Measurements from ENCODE around the gene IP6K3.
A peak's percentile ranks its signal among the peaks of the same experiment; 100 is the strongest.

Gene IP6K3

DNA sequence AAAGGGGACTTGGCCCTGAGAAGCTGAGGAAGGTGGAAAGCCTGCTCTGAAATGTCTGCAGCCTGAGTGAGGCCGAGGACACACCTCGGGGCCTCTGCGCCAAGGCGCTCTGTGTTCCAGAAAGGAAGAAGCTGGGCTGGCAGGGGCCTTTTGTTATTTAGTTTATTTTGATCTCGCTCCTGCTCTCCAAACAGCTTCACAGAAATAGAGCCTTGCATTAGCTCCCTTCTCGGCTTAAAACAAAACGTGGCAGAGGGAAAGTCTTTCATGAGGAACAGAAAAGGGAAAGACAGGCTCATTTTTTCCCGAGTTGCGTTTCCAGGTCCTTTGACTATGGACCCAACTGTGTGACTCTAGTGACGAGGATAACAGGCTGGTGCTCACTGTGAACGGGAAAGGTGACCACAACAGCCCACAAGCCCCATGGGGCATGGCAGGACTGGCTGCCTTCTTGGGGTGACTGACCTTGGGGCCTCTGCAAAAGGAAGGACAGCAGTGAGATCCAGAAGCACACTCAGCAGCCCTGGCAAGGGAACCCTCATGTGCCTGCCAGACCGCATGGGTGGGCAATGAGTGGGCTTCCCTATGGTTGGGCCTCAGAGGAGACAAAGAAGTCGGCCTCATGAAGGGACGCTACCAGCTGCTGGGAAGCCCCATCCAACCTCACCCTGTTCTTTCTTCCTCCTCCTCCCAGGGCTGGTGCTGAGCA is 23.6 kb upstream of the IP6K3 start:
- Histone ChIP-seq H3K27ac (replicated peaks) (no peak overlapping the region), H3K27me3 (ENCODE audit: insufficient read depth, poor library complexity, severe bottlenecking) (peaks cover 5% of the 10 kb centered on the region), H3K4me3 (replicated peaks; ENCODE audit: insufficient read depth, low read length) (no peak overlapping the region)
- DNase-seq (ENCODE audit: low read depth in 1 of 2, low spot score in 1 of 2), result no peak
- TF ChIP-seq, protein P1, sequence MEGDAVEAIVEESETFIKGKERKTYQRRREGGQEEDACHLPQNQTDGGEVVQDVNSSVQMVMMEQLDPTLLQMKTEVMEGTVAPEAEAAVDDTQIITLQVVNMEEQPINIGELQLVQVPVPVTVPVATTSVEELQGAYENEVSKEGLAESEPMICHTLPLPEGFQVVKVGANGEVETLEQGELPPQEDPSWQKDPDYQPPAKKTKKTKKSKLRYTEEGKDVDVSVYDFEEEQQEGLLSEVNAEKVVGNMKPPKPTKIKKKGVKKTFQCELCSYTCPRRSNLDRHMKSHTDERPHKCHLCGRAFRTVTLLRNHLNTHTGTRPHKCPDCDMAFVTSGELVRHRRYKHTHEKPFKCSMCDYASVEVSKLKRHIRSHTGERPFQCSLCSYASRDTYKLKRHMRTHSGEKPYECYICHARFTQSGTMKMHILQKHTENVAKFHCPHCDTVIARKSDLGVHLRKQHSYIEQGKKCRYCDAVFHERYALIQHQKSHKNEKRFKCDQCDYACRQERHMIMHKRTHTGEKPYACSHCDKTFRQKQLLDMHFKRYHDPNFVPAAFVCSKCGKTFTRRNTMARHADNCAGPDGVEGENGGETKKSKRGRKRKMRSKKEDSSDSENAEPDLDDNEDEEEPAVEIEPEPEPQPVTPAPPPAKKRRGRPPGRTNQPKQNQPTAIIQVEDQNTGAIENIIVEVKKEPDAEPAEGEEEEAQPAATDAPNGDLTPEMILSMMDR (IDR thresholded peaks at IDR 0.05; ENCODE audit: insufficient read depth, low read length), result no peak
- peak; percentile 57; the same call in 1 of the 2 replicates for TF ChIP-seq POLR2AphosphoS5 (IDR thresholded peaks at IDR 0.05; ENCODE audit: low read depth)

DNA sequence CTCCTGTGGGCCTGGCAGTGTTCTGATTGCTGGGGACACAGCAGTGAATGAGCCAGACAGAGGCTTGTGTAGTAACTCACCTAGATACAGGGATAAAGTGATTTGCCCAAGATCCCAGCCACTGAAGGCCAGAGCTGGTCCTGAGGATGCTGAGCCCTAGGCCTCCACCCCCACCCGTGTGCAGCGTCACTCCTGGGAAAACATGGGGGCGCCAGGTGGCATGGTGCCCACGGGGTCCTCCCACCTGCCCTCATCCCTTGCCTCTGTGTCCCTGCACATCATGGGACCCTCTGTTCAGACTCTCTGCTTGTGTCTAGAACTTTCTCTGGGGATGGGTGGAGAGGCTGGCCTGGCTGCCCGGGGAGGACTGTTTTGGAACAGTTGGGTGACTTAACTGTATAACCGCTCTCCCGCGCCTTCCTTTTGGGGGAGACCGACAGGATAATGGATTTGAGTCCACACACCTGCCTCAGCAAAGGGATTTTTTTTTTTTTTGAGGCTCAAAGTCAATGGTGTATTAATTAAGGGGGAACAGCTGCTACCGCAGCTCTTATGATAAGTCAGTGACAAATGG is 22.6 kb upstream of the IP6K3 start:
- peaks cover 5% of the 10 kb centered on the region for H3K27me3 ChIP-seq (ENCODE audit: insufficient read depth, poor library complexity, severe bottlenecking)
- no peak overlapping the region for H3K27ac ChIP-seq (replicated peaks)
- DNase-seq (ENCODE audit: low read depth in 1 of 2, low spot score in 1 of 2), result no peak
- TF ChIP-seq, protein P2, sequence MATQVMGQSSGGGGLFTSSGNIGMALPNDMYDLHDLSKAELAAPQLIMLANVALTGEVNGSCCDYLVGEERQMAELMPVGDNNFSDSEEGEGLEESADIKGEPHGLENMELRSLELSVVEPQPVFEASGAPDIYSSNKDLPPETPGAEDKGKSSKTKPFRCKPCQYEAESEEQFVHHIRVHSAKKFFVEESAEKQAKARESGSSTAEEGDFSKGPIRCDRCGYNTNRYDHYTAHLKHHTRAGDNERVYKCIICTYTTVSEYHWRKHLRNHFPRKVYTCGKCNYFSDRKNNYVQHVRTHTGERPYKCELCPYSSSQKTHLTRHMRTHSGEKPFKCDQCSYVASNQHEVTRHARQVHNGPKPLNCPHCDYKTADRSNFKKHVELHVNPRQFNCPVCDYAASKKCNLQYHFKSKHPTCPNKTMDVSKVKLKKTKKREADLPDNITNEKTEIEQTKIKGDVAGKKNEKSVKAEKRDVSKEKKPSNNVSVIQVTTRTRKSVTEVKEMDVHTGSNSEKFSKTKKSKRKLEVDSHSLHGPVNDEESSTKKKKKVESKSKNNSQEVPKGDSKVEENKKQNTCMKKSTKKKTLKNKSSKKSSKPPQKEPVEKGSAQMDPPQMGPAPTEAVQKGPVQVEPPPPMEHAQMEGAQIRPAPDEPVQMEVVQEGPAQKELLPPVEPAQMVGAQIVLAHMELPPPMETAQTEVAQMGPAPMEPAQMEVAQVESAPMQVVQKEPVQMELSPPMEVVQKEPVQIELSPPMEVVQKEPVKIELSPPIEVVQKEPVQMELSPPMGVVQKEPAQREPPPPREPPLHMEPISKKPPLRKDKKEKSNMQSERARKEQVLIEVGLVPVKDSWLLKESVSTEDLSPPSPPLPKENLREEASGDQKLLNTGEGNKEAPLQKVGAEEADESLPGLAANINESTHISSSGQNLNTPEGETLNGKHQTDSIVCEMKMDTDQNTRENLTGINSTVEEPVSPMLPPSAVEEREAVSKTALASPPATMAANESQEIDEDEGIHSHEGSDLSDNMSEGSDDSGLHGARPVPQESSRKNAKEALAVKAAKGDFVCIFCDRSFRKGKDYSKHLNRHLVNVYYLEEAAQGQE (IDR thresholded peaks at IDR 0.05; ENCODE audit: insufficient replicate concordance, low read depth), result no peak
- TF ChIP-seq SPI1 (IDR thresholded peaks at IDR 0.05; ENCODE audit: borderline replicate concordance, low read depth) (no peak), POLR2AphosphoS5 (IDR thresholded peaks at IDR 0.05; ENCODE audit: low read depth) (no peak), GABPA (IDR thresholded peaks at IDR 0.05; ENCODE audit: low read depth) (no peak)
- TF ChIP-seq, protein P1 (IDR thresholded peaks at IDR 0.05; ENCODE audit: insufficient read depth, low read length), result no peak
- no peak overlapping the region for H3K4me3 ChIP-seq (replicated peaks; ENCODE audit: insufficient read depth, low read length)

DNA sequence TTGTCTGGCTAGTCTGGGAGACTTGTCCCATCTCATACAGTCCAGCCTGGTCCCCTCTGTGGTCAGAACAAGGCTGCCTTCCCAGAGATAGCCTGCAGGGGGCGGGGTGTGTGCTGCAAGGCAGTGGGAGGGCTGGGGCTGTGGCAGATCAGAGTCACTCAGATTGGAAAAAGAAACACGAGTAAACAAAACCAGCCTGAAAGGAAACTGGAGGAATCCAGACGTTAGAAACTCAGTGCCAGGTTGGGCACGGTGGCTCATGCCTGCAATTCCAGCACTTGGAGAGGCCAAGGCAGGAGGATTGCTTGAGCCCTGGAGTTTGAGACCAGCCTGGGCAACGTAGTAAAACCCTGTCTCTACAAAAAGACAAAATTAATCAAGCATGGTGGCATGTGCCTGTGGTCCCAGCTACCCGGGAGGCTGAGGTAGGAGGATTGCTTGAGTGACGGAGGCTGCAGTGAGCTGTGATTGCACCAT is 22.0 kb upstream of the IP6K3 start:
- H3K27me3 ChIP-seq (ENCODE audit: insufficient read depth, poor library complexity, severe bottlenecking), result peaks cover 5% of the 10 kb centered on the region
- peak in 1 of 2 experiments; percentile 69 for DNase-seq (ENCODE audit: low read depth in 1 of 2, low spot score in 1 of 2)
- H3K27ac ChIP-seq (replicated peaks), result no peak overlapping the region
- H3K4me3 ChIP-seq (replicated peaks; ENCODE audit: insufficient read depth, low read length), result no peak overlapping the region
- no peak for TF ChIP-seq POLR2AphosphoS5 (IDR thresholded peaks at IDR 0.05; ENCODE audit: low read depth)
- TF ChIP-seq, protein P1 (IDR thresholded peaks at IDR 0.05; ENCODE audit: insufficient read depth, low read length), result peak; percentile 72

DNA sequence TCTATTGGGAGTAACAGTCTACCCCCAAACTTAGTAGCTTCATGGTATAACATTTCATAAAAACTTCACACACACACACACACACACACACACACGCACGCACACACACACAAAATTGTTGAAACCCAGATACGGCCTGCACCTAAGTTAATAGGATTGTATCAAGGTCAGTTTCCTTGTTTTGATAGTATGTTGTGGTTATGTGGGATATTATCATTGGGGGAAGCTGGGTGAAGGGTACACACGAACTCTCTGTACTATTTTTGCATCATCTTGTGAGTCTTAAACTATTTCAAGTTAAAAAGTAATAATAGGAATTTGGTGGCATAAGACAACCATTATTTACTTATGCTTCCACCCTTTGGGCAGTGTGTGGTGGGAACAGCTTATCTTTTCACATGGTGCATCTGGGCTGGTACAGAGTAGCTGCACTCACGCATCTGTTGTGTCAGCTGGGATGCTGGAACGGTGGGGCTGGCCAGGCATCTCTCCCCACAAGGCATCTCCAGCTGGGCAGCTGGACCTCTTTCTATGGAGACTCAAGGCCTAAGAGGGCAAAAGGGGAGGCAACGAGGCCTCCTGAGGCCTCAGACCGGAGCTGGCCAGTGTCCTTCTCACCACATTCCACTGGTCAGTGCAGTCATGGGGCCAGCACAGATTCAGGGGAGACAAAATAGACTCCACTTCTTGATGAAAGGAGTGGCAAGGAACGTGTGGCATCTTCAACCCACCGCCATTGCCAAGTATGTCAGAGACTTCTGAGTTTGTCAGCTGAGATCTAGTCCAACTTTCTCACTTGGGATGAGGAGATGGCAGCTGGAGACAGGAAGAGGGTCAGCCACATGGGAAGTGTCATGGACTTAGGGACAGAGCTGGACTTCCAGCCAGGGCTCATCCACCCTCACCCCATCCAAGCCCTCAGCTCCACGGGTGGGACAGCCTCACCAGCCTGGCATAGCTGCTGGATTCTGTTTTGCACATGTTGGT is 20.5 kb upstream of the IP6K3 start:
- Histone ChIP-seq H3K4me3 (replicated peaks; ENCODE audit: insufficient read depth, low read length) (no peak overlapping the region), H3K27ac (replicated peaks) (no peak overlapping the region), H3K27me3 (ENCODE audit: insufficient read depth, poor library complexity, severe bottlenecking) (peaks cover 5% of the 10 kb centered on the region)
- TF ChIP-seq, protein P1 (IDR thresholded peaks at IDR 0.05; ENCODE audit: insufficient read depth, low read length), result no peak
- TF ChIP-seq, protein P2 (IDR thresholded peaks at IDR 0.05; ENCODE audit: insufficient replicate concordance, low read depth), result no peak
- no peak for TF ChIP-seq POLR2AphosphoS5 (IDR thresholded peaks at IDR 0.05; ENCODE audit: low read depth)
- no peak for TF ChIP-seq SPI1 (IDR thresholded peaks at IDR 0.05; ENCODE audit: borderline replicate concordance, low read depth)
- TF ChIP-seq GABPA (IDR thresholded peaks at IDR 0.05; ENCODE audit: low read depth), result no peak
- no peak for DNase-seq (ENCODE audit: low read depth in 1 of 2, low spot score in 1 of 2)

All from HL-60 (cell line).